GM18951 (cell line): Measurements from ENCODE around the gene MBD3L5.
A peak's percentile ranks its signal among the peaks of the same experiment; 100 is the strongest.
"Not testable (repeated sequence)": the region's sequence is repeated elsewhere in the genome, so short reads cannot be mapped to it uniquely, and the experiment has no call there.

ENCODE experiments used
- POLR2A ChIP-seq: IDR thresholded peaks from 4 replicates; pipeline ENCODE4 v1.6.1; 2011; ENCODE audit warnings: mild to moderate bottlenecking; ENCODE audit not compliant: insufficient read length, insufficient read depth; ENCODE audit errors: extremely low read depth
- in situ Hi-C: fragments of 300-500 bp; cut with MboI; formaldehyde crosslinking; loops from one replicate; pipeline ENCODE4 v1.12.0; 2022; ENCODE audit warnings: low sequenced_read_pairs, mixed read lengths, inconsistent platforms; ENCODE audit not compliant: unreplicated experiment

MBD3L5 gene

GRCh38 chr19:7063339-7063738, 33.0 kb downstream of the MBD3L5 start:
- in situ Hi-C loops: no loop called here
- no peak for TF ChIP-seq POLR2A

DNA sequence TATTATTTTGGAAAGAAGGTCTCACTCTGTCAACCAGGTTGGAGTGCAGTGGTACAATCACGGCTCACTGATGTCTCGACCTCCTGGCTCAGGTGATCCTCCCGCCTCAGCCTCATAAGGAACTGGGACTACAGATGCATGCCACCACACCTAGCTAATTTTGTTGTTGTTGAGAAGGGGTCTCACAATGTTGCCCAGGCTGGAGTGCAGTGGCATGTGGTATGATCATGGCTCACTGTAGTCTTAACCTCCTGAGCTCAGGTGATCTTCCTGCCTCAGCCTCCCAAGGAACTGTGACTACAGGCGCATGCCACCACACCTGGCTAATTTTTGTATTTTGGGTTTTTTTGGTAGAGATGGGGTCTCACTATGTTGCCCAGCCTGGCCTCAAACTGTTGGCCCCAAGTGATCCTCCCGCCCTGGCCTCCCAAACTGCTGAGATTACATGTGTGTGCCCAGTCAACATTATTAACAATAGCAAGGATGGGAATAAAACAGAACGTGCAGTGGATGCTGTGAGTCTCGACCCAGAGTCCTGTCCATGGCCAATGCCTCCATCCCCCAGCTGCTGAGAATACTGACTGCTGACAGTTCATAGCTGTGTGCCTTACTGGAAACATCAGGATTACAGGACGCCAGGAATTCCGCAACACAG, 33.5 kb downstream of the MBD3L5 start:
- in situ Hi-C loops: no loop called here

GRCh38 chr19:7067122-7067521, 36.7 kb downstream of the MBD3L5 start:
- in situ Hi-C loops: not testable (repeated sequence)

More for the DNA sequence above, 33.5 kb downstream of the MBD3L5 start:
- TF ChIP-seq POLR2A: no peak

GRCh38 chr19:7067716-7068115, 37.3 kb downstream of the MBD3L5 start:
- TF ChIP-seq POLR2A: no peak
- in situ Hi-C loops: no loop called here

GRCh38 chr19:7068599-7068998, 38.2 kb downstream of the MBD3L5 start:
- in situ Hi-C loops: no loop called here
- TF ChIP-seq POLR2A: no peak

- TF ChIP-seq POLR2A: peak; percentile 96
- in situ Hi-C loops: no loop called here
Observed at GRCh38 chr19:7069042-7069903, 38.9 kb downstream of the MBD3L5 start, which contains the start of gene ZNF557. Gene ZNF557, plus strand, starts transcription at chr19:7069703. Its CDS starts 5,372 bp downstream, at chr19:7075075.

DNA sequence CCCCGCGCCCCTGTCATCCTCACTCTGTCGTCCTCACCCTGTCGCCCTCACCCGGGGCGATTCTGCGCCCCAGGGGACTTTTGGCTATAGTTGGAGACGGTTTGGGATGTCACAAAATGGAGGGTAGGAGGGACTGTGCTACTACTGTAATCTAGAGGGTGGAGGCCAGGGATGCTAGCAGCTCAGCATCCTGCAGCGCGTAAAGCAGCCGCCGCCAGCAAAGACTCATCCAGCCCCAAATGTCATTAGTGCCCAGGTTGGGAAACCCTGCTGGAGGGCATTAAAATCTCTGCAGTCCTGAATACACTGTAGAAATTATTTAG, 39.5 kb downstream of the MBD3L5 start:
- no peak for TF ChIP-seq POLR2A
- in situ Hi-C loops: no loop called here

GRCh38 chr19:7072541-7072940, 42.2 kb downstream of the MBD3L5 start:
- no peak for TF ChIP-seq POLR2A

GRCh38 chr19:7074705-7075282, 44.4 kb downstream of the MBD3L5 start:
- TF ChIP-seq POLR2A: no peak
- in situ Hi-C loops: no loop called here

More at GRCh38 chr19:7072541-7072940, 42.2 kb downstream of the MBD3L5 start:
- in situ Hi-C loops: no loop called here

DNA sequence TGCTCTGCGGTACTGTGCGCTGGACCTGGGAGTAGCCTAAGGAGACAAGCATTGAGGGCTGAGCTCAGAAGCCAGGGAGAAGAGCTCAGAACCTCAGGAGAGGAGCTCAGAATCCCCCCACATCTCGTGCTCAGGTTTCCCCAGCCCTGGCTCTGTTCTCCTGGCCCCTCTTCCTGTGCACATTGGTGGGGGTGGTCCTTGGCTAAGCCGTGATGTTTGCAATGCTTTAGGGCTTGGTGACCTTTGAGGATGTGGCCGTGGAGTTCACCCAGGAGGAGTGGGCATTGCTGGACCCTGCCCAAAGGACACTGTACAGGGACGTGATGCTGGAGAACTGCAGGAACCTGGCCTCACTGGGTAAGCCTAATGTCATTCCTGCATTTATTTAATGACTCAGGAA, 45.8 kb downstream of the MBD3L5 start:
- in situ Hi-C loops: no loop called here
- TF ChIP-seq POLR2A: no peak

GRCh38 chr19:7078008-7078407, 47.6 kb downstream of the MBD3L5 start:
- in situ Hi-C loops: no loop called here
- TF ChIP-seq POLR2A: no peak
